Type B pancreatic cell (in vitro differentiated cells): ENCODE measurements around the gene SLC43A2. TPM values are rescaled to one million over a fixed set of nuclear protein-coding genes. Genes with fewer than 3 reads are reported as not detected.
A peak's percentile ranks its signal among the peaks of the same experiment; 100 is the strongest.

Experiments used
- DNase-seq: peaks from one replicate; pipeline ENCODE4 v3.0.0; 2021; ENCODE audit warnings: mixed read lengths; ENCODE audit not compliant: unreplicated experiment; ENCODE audit errors: extremely low spot score
- H3K27ac Mint-ChIP-seq: 2 replicates; pipeline ENCODE4 v1.8.0; 2021; ENCODE audit warnings: mild to moderate bottlenecking, mixed read lengths
- H3K27me3 Mint-ChIP-seq: 2 replicates; pipeline ENCODE4 v1.8.0; 2021; ENCODE audit warnings: mixed read lengths
- H3K36me3 Mint-ChIP-seq: 2 replicates; pipeline ENCODE4 v1.8.0; 2021; ENCODE audit warnings: mixed read lengths
- H3K4me1 Mint-ChIP-seq: one replicate; pipeline ENCODE4 v1.8.0; 2021; ENCODE audit warnings: mixed read lengths; ENCODE audit not compliant: unreplicated experiment
- H3K4me3 Mint-ChIP-seq: 2 replicates; pipeline ENCODE4 v1.8.0; 2021; ENCODE audit warnings: mild to moderate bottlenecking, mixed read lengths
- H3K9me3 Mint-ChIP-seq: 2 replicates; pipeline ENCODE4 v1.8.0; 2021; ENCODE audit warnings: mixed read lengths
- total RNA-seq: library from RNA; stranded (reverse); gene quantifications from 2 replicates; pipeline ENCODE4 v1.2.1, GENCODE V29; 2021; ENCODE audit warnings: low replicate concordance
- TF ChIP-seq, protein P1 (sequence below): fragments of 200-600 bp; sonication (generic); conservative IDR thresholded peaks from 2 replicates; pipeline ENCODE4 v1.5.0; 2021; ENCODE audit warnings: antibody characterized with exemption, mild to moderate bottlenecking

Gene SLC43A2
- total RNA-seq, 1 donor from 2014 or later: 23.5 TPM

DNA sequence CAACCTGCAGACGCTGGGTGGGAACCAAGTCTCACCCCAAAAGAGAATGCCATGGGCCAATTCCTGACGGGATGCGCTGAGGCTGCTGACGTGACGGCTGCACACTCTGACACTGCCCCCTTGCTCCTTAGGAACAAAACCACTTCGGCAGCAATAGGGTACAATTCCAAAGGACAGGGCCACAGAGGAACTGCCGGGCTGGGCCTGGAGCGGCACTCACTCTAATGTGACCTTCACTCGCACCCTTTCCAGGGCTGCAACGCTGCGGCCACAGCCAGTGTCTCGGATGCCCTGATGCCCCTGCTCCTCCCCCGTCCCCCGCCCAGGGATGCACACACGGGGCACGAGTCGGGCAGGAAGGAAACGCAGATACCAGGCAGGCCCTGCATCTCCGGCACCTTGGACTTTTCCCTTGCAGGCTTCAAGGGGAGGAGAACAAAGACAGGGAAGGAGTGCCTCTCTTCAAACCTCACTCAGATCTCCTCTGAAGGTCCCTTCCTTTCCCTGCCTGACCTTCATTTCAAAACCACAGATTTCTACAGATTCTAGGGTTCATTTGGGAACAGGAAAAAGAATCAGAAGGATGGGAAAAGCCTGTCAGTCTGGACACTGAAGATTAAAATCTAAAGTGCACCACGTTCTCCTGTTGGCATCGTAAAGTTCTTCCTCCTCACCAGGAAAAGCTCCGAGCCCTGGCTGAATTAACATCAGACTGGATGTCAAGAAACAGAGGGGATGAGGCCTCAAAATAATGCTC is 68.4 kb downstream of the SLC43A2 start:
- Mint-ChIP-seq H3K4me3 (peak overlapping the region; percentile 90), H3K27ac (peak overlapping the region; percentile 88), H3K4me1 (peaks cover 44% of the 10 kb centered on the region), H3K36me3 (peaks cover 9% of the 10 kb centered on the region), H3K9me3 (no peaks in the 10 kb centered on the region), H3K27me3 (peaks cover 5% of the 10 kb centered on the region)
- DNase-seq: no peak
- TF ChIP-seq, protein P1, sequence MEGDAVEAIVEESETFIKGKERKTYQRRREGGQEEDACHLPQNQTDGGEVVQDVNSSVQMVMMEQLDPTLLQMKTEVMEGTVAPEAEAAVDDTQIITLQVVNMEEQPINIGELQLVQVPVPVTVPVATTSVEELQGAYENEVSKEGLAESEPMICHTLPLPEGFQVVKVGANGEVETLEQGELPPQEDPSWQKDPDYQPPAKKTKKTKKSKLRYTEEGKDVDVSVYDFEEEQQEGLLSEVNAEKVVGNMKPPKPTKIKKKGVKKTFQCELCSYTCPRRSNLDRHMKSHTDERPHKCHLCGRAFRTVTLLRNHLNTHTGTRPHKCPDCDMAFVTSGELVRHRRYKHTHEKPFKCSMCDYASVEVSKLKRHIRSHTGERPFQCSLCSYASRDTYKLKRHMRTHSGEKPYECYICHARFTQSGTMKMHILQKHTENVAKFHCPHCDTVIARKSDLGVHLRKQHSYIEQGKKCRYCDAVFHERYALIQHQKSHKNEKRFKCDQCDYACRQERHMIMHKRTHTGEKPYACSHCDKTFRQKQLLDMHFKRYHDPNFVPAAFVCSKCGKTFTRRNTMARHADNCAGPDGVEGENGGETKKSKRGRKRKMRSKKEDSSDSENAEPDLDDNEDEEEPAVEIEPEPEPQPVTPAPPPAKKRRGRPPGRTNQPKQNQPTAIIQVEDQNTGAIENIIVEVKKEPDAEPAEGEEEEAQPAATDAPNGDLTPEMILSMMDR: no peak

GRCh38 chr17:1559047-1560043 is 69.3 kb downstream of the SLC43A2 start:
- peak overlapping the region; percentile 75 for H3K4me3 Mint-ChIP-seq
- TF ChIP-seq, protein P1: no peak
- peaks cover 44% of the 10 kb centered on the region for H3K4me1 Mint-ChIP-seq
- H3K36me3 Mint-ChIP-seq: peaks cover 9% of the 10 kb centered on the region
- H3K9me3 Mint-ChIP-seq: no peaks in the 10 kb centered on the region
- no peak for DNase-seq
- H3K27me3 Mint-ChIP-seq: peaks cover 5% of the 10 kb centered on the region
- H3K27ac Mint-ChIP-seq: peak overlapping the region; percentile 88

DNA sequence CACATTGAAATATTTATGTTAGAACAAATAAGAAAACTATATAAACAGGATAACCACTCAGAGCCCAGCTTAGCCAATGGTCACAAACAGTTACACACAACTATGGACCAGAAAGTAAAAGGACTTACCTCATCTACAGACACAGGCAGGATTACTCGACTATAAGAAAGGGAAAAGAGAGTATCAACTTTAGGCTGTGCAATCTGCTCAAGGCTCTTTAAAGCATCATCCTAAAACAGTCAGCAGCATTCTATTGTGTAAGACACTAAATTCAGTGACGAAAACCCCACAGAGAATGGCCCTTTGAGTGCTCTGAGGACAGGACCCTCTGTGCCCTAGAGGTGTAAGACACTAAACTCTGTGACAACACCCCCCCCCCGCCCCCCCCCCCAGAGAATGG is 70.2 kb downstream of the SLC43A2 start:
- Mint-ChIP-seq H3K4me3 (peak overlapping the region; percentile 34), H3K27me3 (no peaks in the 10 kb centered on the region), H3K36me3 (peaks cover 9% of the 10 kb centered on the region), H3K9me3 (no peaks in the 10 kb centered on the region), H3K4me1 (peaks cover 36% of the 10 kb centered on the region), H3K27ac (peak overlapping the region; percentile 98)
- DNase-seq: no peak
- TF ChIP-seq, protein P1: no peak

DNA sequence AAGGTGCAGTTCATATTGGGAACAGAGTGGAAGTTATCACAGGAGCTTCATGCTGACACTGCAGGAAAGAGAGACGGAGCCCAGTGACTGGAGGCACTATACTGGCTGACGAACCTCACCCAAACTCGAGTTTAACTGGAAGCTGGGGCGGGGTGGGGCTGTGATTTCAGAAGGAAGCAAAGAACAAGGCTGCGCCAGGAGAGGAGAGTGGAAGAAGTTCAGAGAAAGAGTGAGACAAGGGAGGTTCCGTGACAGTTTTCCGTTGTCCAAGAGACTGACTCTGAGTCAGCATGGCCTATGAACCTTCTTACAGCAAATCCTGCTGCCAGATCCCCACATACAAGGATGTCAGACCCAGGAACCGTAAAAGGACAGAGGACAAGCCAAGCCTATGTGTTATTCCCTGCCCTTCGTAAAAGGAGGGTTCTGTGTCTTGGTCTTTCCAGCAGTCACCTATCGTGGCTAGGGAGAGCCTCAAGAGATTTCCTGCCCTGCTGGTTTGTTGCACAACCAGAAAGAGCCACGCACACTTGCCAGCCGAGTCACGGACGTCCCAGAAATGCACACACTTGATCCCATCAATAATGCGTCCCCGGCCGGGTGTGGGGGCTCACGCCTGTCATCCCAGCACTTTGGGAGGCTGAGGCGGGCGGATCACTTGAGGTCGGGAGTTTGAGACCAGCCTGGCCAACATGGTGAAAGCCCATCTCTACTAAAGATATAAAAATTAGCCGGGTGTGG is 71.1 kb downstream of the SLC43A2 start:
- peak overlapping the region; percentile 98 for H3K27ac Mint-ChIP-seq
- H3K36me3 Mint-ChIP-seq: peaks cover 9% of the 10 kb centered on the region
- H3K9me3 Mint-ChIP-seq: no peaks in the 10 kb centered on the region
- no peaks in the 10 kb centered on the region for H3K27me3 Mint-ChIP-seq
- H3K4me3 Mint-ChIP-seq: peak overlapping the region; percentile 65
- TF ChIP-seq, protein P1: no peak
- no peak for DNase-seq
- H3K4me1 Mint-ChIP-seq: peaks cover 36% of the 10 kb centered on the region
